ENCODE results near the gene DLG2.

GRCh38 chr11:84914511-84914910 is 712.6 kb downstream of the DLG2 start:
- TF ChIP-seq CTCF (IDR thresholded peaks at IDR 0.05) (no peak), EP300 (IDR thresholded peaks at IDR 0.05) (no peak), POLR2AphosphoS5 (IDR thresholded peaks at IDR 0.05) (no peak)

Measured in suprapubic skin (tissue), 4 donors.